ENCODE results near the gene SLC16A10.
A peak's percentile ranks its signal among the peaks of the same experiment; 100 is the strongest.

The SLC16A10 gene

GRCh38 chr6:111256646-111257045 is 169.3 kb downstream of the SLC16A10 start:
- no peak for TF ChIP-seq Cebpa-rat (IDR thresholded peaks at IDR 0.05)
- H3K4me2 ChIP-seq, result no peak overlapping the region

GRCh38 chr6:111258010-111258409 is 170.7 kb downstream of the SLC16A10 start:
- H3K27ac ChIP-seq, result no peak overlapping the region
- H4K20me1 ChIP-seq, result peaks cover 0 to 8% (median 0%) of the 10 kb centered on the region in 11 experiments; a peak in 3 of 22 replicates
- no peaks in the 10 kb centered on the region for H3K9me3 ChIP-seq (replicated peaks in 1 of 11)
- H3K4me1 ChIP-seq, result peaks cover 12 to 33% (median 21%) of the 10 kb centered on the region in 10 experiments
- no peak for TF ChIP-seq Cebpa-rat (IDR thresholded peaks at IDR 0.05)
- no peak overlapping the region for H3K4me3 ChIP-seq
- H3K9ac ChIP-seq, result no peak overlapping the region
- no peak overlapping the region for H3K4me2 ChIP-seq
- H3K27me3 ChIP-seq, result no peaks in the 10 kb centered on the region
- peaks cover 0 to 9% (median 7%) of the 10 kb centered on the region in 11 experiments; a peak in 10 of 22 replicates for H3K36me3 ChIP-seq

More at GRCh38 chr6:111256646-111257045, 169.3 kb downstream of the SLC16A10 start:
- no peaks in the 10 kb centered on the region for H3K27me3 ChIP-seq
- H3K4me1 ChIP-seq, result peaks cover 12 to 22% (median 18%) of the 10 kb centered on the region in 10 experiments
- H3K27ac ChIP-seq, result no peak overlapping the region
- H4K20me1 ChIP-seq, result peaks cover 0 to 8% (median 0%) of the 10 kb centered on the region in 11 experiments; a peak in 3 of 22 replicates
- H3K36me3 ChIP-seq, result no peaks in the 10 kb centered on the region
- H3K9ac ChIP-seq, result no peak overlapping the region
- H3K4me3 ChIP-seq, result no peak overlapping the region
- no peaks in the 10 kb centered on the region for H3K9me3 ChIP-seq (replicated peaks in 1 of 11)

- peaks cover 12 to 34% (median 21%) of the 10 kb centered on the region in 10 experiments for H3K4me1 ChIP-seq
- H3K9ac ChIP-seq, result peak overlapping the region; percentile 59 to 90 (median 80)
- H4K20me1 ChIP-seq, result peaks cover 0 to 8% (median 0%) of the 10 kb centered on the region in 11 experiments; a peak in 3 of 22 replicates
- H3K4me2 ChIP-seq, result peak overlapping the region; percentile 32 to 82 (median 56); a peak in 18 of 22 replicates
- peak overlapping the region; percentile 8 to 91 (median 74); a peak in 16 of 22 replicates for H3K27ac ChIP-seq
- H3K9me3 ChIP-seq (replicated peaks in 1 of 11), result no peaks in the 10 kb centered on the region
- H3K27me3 ChIP-seq, result no peaks in the 10 kb centered on the region
- TF ChIP-seq Cebpa-rat (IDR thresholded peaks at IDR 0.05), result no peak
- H3K36me3 ChIP-seq, result peaks cover 1 to 11% (median 7%) of the 10 kb centered on the region in 11 experiments; a peak in 16 of 22 replicates
- peak overlapping the region in 8 of 10 experiments; percentile 48 to 81 (median 76); a peak in 10 of 20 replicates for H3K4me3 ChIP-seq
These were observed 171.3 kb downstream of the SLC16A10 start for GRCh38 chr6:111258615-111259088.

- peaks cover 15 to 39% (median 21%) of the 10 kb centered on the region in 10 experiments for H3K4me1 ChIP-seq
These were observed 172.0 kb downstream of the SLC16A10 start for GRCh38 chr6:111259089-111259831.

GRCh38 chr6:111260570-111261298 is 173.4 kb downstream of the SLC16A10 start:
- H3K4me3 ChIP-seq, result peak overlapping the region; percentile 63 to 81 (median 76); a peak in 14 of 20 replicates
- peaks cover 19 to 31% (median 27%) of the 10 kb centered on the region in 11 experiments for H3K36me3 ChIP-seq
- TF ChIP-seq Cebpa-rat (IDR thresholded peaks at IDR 0.05), result no peak
- H3K9me3 ChIP-seq (replicated peaks in 1 of 11), result no peaks in the 10 kb centered on the region
- H3K4me2 ChIP-seq, result peak overlapping the region; percentile 66 to 96 (median 83)
- H3K27ac ChIP-seq, result peak overlapping the region in 4 of 11 experiments; percentile 27 to 91 (median 78); a peak in 6 of 22 replicates
- peaks cover 15 to 39% (median 21%) of the 10 kb centered on the region in 10 experiments for H3K4me1 ChIP-seq
- H4K20me1 ChIP-seq, result peaks cover 0 to 8% (median 0%) of the 10 kb centered on the region in 11 experiments; a peak in 4 of 22 replicates
- H3K9ac ChIP-seq, result peak overlapping the region in 9 of 11 experiments; percentile 20 to 90 (median 82); a peak in 15 of 22 replicates
- H3K27me3 ChIP-seq, result no peaks in the 10 kb centered on the region

More at GRCh38 chr6:111259089-111259831, 172.0 kb downstream of the SLC16A10 start:
- H3K4me3 ChIP-seq, result peak overlapping the region; percentile 63 to 81 (median 76)
- peak overlapping the region; percentile 66 to 96 (median 83) for H3K4me2 ChIP-seq
- TF ChIP-seq Cebpa-rat (IDR thresholded peaks at IDR 0.05), result no peak
- H3K36me3 ChIP-seq, result peaks cover 6 to 17% (median 13%) of the 10 kb centered on the region in 11 experiments; a peak in 20 of 22 replicates
- H3K9ac ChIP-seq, result peak overlapping the region; percentile 76 to 90 (median 81)
- no peaks in the 10 kb centered on the region for H3K9me3 ChIP-seq (replicated peaks in 1 of 11)
- peaks cover 0 to 8% (median 0%) of the 10 kb centered on the region in 11 experiments; a peak in 4 of 22 replicates for H4K20me1 ChIP-seq
- no peaks in the 10 kb centered on the region for H3K27me3 ChIP-seq
- H3K27ac ChIP-seq, result peak overlapping the region; percentile 74 to 91 (median 82)

GRCh38 chr6:111263837-111264236 is 176.5 kb downstream of the SLC16A10 start:
- H3K4me3 ChIP-seq, result no peak overlapping the region
- no peak overlapping the region for H3K9ac ChIP-seq
- H3K4me2 ChIP-seq, result 0 out of 22 replicates have a peak overlapping the region, but pooled peaks of 1 of the 11 experiments have one; percentile 4
- peaks cover 0 to 8% (median 0%) of the 10 kb centered on the region in 11 experiments; a peak in 5 of 22 replicates for H4K20me1 ChIP-seq
- H3K36me3 ChIP-seq, result peaks cover 39 to 62% (median 53%) of the 10 kb centered on the region in 11 experiments
- no peak overlapping the region for H3K27ac ChIP-seq
- H3K9me3 ChIP-seq (replicated peaks in 1 of 11), result peaks cover 0 to 5% (median 0%) of the 10 kb centered on the region in 11 experiments; a peak in 2 of 22 replicates
- peaks cover 15 to 58% (median 19%) of the 10 kb centered on the region in 10 experiments for H3K4me1 ChIP-seq
- no peak for TF ChIP-seq Cebpa-rat (IDR thresholded peaks at IDR 0.05)
- no peaks in the 10 kb centered on the region for H3K27me3 ChIP-seq

- no peak for TF ChIP-seq Cebpa-rat (IDR thresholded peaks at IDR 0.05)
- Histone ChIP-seq H3K27me3 (no peaks in the 10 kb centered on the region), H3K4me3 (no peak overlapping the region), H3K9me3 (replicated peaks in 1 of 11) (peaks cover 0 to 21% (median 15%) of the 10 kb centered on the region in 11 experiments; a peak in 17 of 22 replicates), H3K4me2 (no peak overlapping the region), H3K27ac (no peak overlapping the region), H4K20me1 (peaks cover 0 to 6% (median 0%) of the 10 kb centered on the region in 11 experiments; a peak in 2 of 22 replicates), H3K9ac (no peak overlapping the region), H3K36me3 (peaks cover 55 to 82% (median 72%) of the 10 kb centered on the region in 11 experiments), H3K4me1 (peaks cover 1 to 46% (median 7%) of the 10 kb centered on the region in 10 experiments)
These were observed 178.5 kb downstream of the SLC16A10 start for GRCh38 chr6:111265842-111266241.

- Histone ChIP-seq H3K4me1 (peaks cover 0 to 41% (median 5%) of the 10 kb centered on the region in 10 experiments; a peak in 9 of 20 replicates), H3K27ac (no peak overlapping the region), H3K9ac (no peak overlapping the region), H3K9me3 (replicated peaks in 1 of 11) (peaks cover 0 to 23% (median 15%) of the 10 kb centered on the region in 11 experiments; a peak in 17 of 22 replicates), H3K36me3 (peaks cover 55 to 84% (median 73%) of the 10 kb centered on the region in 11 experiments), H3K27me3 (no peaks in the 10 kb centered on the region), H3K4me3 (no peak overlapping the region), H3K4me2 (no peak overlapping the region), H4K20me1 (peaks cover 0 to 6% (median 0%) of the 10 kb centered on the region in 11 experiments; a peak in 2 of 22 replicates)
- no peak for TF ChIP-seq Cebpa-rat (IDR thresholded peaks at IDR 0.05)
These were observed 179.0 kb downstream of the SLC16A10 start for GRCh38 chr6:111266276-111266675.

Data from BLaER1 treated with 17β-estradiol and CSF1 and Interleukin-3, amounts not matched to agents 10 nM and 100 nM (cell line).